Gastrocnemius medialis (tissue), 4 donors: ENCODE measurements around the gene KATNA1.

ENCODE experiments used
- CTCF ChIP-seq, 5 experiments: fragments of 450-650 bp in 3 of 5; fragments of 200-600 bp in 2 of 5; sonication (generic) in 2 of 5; IDR thresholded peaks in 4 of 5; conservative IDR thresholded peaks in 1 of 5; 1 replicate in 4 of 5; 2 replicates in 1 of 5; pipeline ENCODE4 v1.5.1; 2016 to 2019; ENCODE audit warnings: antibody characterized with exemption in 5 of 5, mild to moderate bottlenecking in 3 of 5, moderate library complexity in 3 of 5
- POLR2A ChIP-seq, 2 donors: fragments of 450-650 bp; IDR thresholded peaks; one replicate each; pipeline ENCODE4 v1.6.1; 2017; ENCODE audit warnings: antibody characterized with exemption in 2 of 2, mild to moderate bottlenecking in 2 of 2, moderate library complexity in 2 of 2

GRCh38 chr6:149608381-149608982 is 40.0 kb downstream of the KATNA1 start:
- TF ChIP-seq CTCF (IDR thresholded peaks at IDR 0.05 in 4 of 5, conservative IDR thresholded peaks at IDR 0.05 in 1 of 5) = no peak
- TF ChIP-seq POLR2A (IDR thresholded peaks at IDR 0.05) = no peak
